Measurements from ENCODE around the gene TNNI3. TPM values are rescaled to one million over a fixed set of nuclear protein-coding genes. Genes with fewer than 3 reads are reported as not detected.

The TNNI3 gene
- total and polyA plus RNA-seq, 9 of the 15 experiments (the other 6 are each of a cell fraction or from before 2014, with no cell fraction given), result 4.7 to 158 (median 42.0) TPM

DNA sequence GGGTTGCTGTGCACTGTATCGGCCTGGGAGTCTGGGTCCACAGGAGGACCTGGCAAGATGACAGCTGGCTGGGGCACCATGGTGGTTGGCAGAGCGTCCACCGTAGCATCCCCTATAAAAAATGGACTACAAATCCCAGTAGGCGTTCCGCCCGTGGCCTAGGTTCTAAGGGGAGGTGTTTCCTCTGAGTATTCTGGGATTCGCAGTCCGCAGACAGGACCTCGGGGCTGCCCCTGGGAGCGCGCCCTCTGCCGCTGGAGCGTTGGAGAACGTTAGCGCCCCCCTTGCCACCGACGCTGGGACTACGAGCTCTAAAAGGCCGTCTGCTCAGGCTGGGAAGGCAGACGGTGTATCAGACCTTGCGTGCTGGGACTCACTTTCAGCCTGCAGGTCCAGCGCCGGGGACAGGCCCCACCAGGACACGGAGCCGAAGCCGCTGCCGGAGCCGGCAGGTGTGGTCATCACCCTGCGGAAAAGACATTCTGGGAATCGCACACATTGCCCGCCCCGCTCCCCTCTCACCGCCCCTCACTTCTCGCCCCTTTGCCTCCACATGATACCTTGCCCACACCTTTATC lies 8.5 kb upstream of the TNNI3 start (continued):
- TF ChIP-seq, protein P1, sequence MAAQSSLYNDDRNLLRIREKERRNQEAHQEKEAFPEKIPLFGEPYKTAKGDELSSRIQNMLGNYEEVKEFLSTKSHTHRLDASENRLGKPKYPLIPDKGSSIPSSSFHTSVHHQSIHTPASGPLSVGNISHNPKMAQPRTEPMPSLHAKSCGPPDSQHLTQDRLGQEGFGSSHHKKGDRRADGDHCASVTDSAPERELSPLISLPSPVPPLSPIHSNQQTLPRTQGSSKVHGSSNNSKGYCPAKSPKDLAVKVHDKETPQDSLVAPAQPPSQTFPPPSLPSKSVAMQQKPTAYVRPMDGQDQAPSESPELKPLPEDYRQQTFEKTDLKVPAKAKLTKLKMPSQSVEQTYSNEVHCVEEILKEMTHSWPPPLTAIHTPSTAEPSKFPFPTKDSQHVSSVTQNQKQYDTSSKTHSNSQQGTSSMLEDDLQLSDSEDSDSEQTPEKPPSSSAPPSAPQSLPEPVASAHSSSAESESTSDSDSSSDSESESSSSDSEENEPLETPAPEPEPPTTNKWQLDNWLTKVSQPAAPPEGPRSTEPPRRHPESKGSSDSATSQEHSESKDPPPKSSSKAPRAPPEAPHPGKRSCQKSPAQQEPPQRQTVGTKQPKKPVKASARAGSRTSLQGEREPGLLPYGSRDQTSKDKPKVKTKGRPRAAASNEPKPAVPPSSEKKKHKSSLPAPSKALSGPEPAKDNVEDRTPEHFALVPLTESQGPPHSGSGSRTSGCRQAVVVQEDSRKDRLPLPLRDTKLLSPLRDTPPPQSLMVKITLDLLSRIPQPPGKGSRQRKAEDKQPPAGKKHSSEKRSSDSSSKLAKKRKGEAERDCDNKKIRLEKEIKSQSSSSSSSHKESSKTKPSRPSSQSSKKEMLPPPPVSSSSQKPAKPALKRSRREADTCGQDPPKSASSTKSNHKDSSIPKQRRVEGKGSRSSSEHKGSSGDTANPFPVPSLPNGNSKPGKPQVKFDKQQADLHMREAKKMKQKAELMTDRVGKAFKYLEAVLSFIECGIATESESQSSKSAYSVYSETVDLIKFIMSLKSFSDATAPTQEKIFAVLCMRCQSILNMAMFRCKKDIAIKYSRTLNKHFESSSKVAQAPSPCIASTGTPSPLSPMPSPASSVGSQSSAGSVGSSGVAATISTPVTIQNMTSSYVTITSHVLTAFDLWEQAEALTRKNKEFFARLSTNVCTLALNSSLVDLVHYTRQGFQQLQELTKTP (IDR thresholded peaks at IDR 0.05; ENCODE audit: low read depth in 1 of 2, partially characterized antibody in 2 of 2), result peak in 1 of 2 experiments; percentile 98
- TF ChIP-seq SMC3 (conservative IDR thresholded peaks at IDR 0.05; ENCODE audit: insufficient read depth, low read depth, low read length) (no peak), GATAD2B (IDR thresholded peaks at IDR 0.05; ENCODE audit: borderline replicate concordance) (no peak), SLC30A9 (CRISPR knock-in tag; IDR thresholded peaks at IDR 0.05) (no peak), PCBP2 (IDR thresholded peaks at IDR 0.05; ENCODE audit: low read depth, low read length, poor library complexity, severe bottlenecking) (no peak), CXXC5 (CRISPR knock-in tag; IDR thresholded peaks at IDR 0.05) (peak; percentile 67), ELF4 (CRISPR knock-in tag; IDR thresholded peaks at IDR 0.05) (no peak), SREBF1 (IDR thresholded peaks at IDR 0.05; ENCODE audit: borderline replicate concordance, low read depth, low read length) (no peak), SP1 (CRISPR knock-in tag; IDR thresholded peaks at IDR 0.05) (no peak), ZNF780A (CRISPR knock-in tag; IDR thresholded peaks at IDR 0.05) (no peak), TCF7L2 (IDR thresholded peaks at IDR 0.05; ENCODE audit: low read depth, low read length) (no peak), KAT2B (IDR thresholded peaks at IDR 0.05; ENCODE audit: low read depth, low read length) (peak; percentile 91), NUFIP1 (IDR thresholded peaks at IDR 0.05; ENCODE audit: partially characterized antibody) (no peak)
- TF ChIP-seq, protein P2, sequence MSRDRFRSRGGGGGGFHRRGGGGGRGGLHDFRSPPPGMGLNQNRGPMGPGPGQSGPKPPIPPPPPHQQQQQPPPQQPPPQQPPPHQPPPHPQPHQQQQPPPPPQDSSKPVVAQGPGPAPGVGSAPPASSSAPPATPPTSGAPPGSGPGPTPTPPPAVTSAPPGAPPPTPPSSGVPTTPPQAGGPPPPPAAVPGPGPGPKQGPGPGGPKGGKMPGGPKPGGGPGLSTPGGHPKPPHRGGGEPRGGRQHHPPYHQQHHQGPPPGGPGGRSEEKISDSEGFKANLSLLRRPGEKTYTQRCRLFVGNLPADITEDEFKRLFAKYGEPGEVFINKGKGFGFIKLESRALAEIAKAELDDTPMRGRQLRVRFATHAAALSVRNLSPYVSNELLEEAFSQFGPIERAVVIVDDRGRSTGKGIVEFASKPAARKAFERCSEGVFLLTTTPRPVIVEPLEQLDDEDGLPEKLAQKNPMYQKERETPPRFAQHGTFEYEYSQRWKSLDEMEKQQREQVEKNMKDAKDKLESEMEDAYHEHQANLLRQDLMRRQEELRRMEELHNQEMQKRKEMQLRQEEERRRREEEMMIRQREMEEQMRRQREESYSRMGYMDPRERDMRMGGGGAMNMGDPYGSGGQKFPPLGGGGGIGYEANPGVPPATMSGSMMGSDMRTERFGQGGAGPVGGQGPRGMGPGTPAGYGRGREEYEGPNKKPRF (IDR thresholded peaks at IDR 0.05; ENCODE audit: low read depth, low read length), result no peak
- TF ChIP-seq, protein P3, sequence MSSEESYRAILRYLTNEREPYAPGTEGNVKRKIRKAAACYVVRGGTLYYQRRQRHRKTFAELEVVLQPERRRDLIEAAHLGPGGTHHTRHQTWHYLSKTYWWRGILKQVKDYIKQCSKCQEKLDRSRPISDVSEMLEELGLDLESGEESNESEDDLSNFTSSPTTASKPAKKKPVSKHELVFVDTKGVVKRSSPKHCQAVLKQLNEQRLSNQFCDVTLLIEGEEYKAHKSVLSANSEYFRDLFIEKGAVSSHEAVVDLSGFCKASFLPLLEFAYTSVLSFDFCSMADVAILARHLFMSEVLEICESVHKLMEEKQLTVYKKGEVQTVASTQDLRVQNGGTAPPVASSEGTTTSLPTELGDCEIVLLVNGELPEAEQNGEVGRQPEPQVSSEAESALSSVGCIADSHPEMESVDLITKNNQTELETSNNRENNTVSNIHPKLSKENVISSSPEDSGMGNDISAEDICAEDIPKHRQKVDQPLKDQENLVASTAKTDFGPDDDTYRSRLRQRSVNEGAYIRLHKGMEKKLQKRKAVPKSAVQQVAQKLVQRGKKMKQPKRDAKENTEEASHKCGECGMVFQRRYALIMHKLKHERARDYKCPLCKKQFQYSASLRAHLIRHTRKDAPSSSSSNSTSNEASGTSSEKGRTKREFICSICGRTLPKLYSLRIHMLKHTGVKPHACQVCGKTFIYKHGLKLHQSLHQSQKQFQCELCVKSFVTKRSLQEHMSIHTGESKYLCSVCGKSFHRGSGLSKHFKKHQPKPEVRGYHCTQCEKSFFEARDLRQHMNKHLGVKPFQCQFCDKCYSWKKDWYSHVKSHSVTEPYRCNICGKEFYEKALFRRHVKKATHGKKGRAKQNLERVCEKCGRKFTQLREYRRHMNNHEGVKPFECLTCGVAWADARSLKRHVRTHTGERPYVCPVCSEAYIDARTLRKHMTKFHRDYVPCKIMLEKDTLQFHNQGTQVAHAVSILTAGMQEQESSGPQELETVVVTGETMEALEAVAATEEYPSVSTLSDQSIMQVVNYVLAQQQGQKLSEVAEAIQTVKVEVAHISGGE (CRISPR knock-in tag; IDR thresholded peaks at IDR 0.05), result peak in 1 of 3 experiments; percentile 67; a peak in 2 of 6 replicates
- TF ChIP-seq, protein P4, sequence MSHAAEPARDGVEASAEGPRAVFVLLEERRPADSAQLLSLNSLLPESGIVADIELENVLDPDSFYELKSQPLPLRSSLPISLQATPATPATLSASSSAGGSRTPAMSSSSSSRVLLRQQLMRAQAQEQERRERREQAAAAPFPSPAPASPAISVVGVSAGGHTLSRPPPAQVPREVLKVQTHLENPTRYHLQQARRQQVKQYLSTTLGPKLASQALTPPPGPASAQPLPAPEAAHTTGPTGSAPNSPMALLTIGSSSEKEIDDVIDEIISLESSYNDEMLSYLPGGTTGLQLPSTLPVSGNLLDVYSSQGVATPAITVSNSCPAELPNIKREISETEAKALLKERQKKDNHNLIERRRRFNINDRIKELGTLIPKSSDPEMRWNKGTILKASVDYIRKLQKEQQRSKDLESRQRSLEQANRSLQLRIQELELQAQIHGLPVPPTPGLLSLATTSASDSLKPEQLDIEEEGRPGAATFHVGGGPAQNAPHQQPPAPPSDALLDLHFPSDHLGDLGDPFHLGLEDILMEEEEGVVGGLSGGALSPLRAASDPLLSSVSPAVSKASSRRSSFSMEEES (CRISPR knock-in tag; IDR thresholded peaks at IDR 0.05), result no peak
